GM19328 (cell line): ENCODE data around the gene SLC25A18.

Experiments used
- ATAC-seq: cut with Tn5 transposase; IDR thresholded peaks from one replicate; pipeline ENCODE4 v1.9.1; 2021; ENCODE audit warnings: mild to moderate bottlenecking, moderate library complexity; ENCODE audit not compliant: unreplicated experiment

The SLC25A18 gene

DNA sequence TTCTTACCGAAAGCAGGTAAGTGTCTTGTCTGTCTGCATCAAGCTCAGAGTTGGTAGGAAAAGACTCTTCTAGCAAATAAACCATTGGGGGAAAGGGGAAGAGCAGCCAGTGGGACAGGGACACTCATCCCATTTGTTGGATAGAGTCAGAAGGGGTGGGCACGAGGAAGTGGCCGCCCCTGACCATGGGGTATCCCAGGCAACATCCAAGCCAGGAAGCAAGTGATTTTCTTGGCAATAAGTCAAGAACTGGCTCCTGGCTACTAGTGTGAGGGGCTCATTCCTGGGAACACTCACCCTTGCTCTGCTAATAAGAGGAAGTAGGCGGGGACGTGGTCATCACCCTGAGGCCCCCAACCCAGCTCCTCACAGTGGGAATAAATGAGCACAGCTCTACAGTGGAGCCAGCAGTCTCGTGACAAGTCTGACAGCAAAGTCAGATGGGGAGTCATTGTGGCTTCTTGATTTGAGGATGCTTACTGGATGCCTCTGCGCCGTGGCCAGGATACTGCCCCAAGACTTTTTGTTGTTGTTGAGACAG lies 6.7 kb downstream of the SLC25A18 start:
- ATAC-seq: no peak

DNA sequence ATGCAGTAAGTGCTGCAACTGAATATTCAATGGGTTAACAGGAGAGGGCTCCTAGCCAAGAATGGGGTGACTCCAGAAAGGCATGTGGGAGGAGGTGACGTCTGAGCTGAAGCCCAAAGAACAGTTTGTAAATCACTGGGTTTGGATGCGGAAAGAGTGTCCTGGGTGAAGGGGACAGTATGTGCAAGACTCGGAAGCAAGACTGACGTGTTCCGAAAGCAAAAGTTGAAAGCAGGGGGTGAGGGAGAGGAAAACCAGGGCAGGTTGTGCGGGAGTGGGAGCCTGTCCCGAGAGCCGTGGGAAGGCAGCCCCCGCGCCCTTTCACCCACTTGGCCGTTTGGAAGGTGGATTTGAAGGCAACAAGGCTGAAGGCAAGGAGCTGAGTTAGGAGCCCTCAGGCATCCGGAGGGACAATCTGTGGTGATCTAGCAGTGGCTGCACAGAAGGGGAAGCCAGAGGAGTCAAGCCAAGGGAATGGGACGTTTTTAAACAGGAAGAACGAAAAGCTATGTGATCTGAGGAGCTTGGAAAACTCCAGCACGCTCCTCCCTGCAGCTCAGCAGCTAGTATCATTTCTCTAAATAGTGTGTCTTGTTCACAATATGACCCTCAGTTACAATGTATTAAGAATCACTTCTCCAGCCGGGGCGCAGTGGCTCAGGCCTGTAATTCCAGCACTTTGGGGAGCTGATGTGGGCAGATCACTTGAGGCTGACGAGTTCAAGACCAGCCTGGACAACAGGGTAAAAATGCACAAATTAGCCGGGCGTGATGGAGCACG lies 7.7 kb downstream of the SLC25A18 start:
- no peak for ATAC-seq

DNA sequence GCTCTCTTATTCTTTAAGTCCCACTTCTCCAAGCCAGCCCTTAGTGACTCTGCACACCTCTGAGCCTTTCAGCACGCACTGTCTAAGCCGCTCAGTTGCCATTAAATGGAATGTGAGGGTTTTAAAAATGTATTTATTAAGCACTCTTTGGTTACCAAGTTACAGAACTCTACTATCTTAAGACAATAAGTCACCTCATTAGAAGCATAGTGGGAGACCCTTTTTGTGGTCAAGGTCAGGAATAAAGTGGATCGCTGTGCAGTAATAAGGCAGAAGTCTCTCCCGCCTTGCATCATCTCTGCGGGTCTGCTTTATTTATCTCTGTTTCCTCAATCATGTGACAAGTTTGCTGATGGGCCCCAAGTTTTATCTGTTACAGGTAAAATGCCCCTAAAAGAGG lies 11.9 kb downstream of the SLC25A18 start:
- ATAC-seq: no peak

DNA sequence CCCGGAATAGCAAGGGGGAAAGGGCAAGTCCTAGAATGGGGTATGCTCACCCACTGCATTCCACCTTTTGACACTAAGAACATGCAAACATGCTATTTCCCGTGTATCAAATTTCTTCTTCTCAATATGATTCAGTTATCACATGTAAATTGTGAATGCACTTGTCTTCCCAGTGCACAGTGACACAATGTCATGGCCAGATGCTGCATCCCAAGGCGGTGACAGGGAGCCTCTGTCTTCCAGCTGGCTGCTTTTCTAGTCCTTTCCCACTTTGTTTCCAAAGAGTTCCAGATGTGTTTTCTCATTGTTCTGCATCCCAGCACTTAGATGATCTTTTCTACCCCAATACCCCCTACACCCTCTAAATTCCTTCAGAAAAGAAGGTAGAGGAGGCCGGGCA lies 12.4 kb downstream of the SLC25A18 start:
- ATAC-seq: no peak

DNA sequence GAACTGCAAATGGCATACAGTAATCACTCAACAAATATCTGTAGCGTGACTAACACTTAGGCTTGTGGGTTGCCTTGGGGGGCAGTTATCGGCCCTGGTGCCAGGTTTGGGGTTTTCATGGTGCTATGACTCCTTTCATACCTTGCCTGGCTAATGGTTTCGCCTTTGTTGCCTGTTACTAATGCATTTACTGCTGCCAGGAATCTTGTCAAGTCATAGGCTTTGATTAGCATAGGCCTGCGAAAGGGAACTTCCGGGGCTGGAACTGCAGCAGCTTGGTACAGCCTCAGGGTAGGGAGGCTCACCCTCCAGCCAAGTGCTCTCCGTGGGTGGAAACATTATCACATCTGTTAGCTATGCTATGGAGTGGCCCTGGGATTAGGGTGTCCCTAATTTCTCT lies 13.2 kb downstream of the SLC25A18 start:
- no peak for ATAC-seq

GRCh38 chr22:17578136-17578754 lies 14.9 kb downstream of the SLC25A18 start:
- no peak for ATAC-seq

DNA sequence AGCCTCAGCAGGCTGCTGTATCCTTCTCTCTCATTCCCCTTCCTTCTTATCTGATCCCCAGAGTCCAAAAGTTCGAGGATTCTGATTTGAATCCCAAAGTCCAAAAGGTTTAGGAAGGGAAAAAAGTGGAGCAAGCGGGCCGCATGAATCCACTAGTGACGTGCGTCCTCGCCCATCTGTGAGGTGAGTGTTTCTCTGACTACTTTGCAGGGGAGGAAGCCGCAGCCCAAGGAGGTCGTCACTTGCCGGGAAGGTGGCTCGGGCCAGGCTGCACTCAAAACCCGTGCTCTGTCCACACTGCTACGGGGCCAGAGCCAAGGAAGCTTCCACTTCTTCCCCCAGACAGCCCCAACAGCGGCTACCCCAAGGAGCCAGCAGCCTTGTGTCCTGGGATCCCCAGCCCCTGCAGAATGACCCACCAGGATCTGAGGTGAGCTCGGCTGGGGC lies 16.3 kb downstream of the SLC25A18 start:
- ATAC-seq: no peak

DNA sequence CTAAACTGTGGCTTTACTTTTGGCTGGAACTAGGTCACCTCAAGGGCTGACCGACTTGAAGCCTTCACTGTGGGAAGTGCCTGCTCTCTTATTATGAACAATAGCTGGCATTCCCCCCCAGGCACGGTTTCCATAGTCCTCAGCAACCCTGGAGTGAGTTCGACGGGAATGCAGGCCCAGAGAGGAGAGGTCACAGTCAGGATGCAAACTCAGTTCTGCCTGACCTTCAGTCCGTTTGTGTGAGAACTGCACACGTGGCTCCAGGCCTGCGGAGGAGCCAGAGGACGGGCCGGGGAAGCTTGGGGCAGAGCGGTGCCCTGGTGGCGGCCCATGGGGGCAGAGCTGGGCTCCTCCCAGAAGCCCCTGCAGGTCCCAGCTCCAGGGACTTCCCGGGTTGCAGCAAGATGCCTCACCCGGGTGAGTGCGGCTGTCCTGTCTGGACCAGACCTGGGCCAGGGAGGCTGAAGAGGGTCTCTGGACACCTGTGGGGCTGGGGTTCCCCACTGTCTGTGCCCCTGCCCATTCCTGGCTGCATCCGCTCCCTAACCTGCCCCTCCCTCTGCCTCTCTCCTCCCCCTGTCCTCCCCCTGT lies 17.2 kb downstream of the SLC25A18 start:
- ATAC-seq: no peak

DNA sequence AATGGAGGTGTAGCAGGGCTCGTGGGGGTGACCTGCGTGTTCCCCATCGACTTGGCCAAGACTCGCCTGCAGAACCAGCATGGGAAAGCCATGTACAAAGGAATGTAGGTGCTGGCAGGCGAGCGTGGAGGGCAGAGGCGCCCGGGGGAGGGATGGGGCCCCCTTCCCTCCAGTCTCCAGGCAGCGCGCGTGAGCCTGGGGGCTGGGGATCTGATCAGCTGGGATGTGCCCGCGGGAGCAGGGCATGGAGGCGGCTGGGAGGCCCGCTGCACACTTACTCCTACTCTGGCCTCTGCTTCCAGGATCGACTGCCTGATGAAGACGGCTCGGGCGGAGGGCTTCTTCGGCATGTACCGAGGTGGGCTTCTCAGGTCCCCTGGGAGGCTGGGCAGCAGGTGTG lies 17.8 kb downstream of the SLC25A18 start:
- no peak for ATAC-seq

DNA sequence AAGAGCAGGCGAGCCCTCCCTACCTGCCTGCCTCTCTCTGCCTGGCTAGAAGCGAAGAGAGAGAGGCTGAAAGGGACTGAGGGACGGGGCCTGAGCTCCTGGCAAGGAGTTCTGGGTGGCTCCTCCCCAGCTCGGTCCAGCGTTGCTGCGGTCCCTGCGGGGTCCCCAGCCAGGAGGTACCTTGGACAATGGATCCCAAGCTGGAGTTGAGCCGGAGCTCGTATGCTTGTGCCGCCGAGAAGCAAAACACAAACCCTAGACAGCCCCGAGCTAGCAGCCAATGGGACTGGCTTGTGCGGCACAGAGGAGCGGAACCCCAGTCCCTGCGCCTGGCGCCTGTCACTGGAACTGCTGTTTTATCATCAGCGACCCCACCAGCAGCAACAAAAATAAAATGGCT lies 18.3 kb downstream of the SLC25A18 start:
- no peak for ATAC-seq

DNA sequence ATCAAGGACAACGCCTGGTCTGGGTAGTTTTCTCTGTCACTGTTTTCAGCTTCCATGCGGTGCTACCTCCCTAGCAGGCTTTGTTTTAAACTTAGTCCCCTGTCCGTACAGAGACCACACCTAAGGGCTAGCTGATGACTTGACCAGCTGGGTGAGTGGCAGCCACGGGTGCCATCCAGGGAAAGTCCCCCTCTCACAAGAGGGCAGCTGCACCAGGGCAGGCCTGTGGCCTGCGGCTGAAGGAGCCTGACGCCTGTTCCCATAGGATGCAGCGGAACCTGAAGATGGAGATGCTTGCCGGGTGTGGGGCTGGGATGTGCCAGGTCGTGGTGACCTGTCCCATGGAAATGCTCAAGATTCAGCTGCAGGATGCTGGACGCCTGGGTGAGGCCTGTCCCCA lies 19.9 kb downstream of the SLC25A18 start:
- ATAC-seq: no peak

- no peak for ATAC-seq
These were observed 23.6 kb downstream of the SLC25A18 start for GRCh38 chr22:17586831-17587440.

- no peak for ATAC-seq
These were observed 24.3 kb downstream of the SLC25A18 start for GRCh38 chr22:17587629-17588028.

GRCh38 chr22:17588606-17589005 lies 25.3 kb downstream of the SLC25A18 start:
- ATAC-seq: no peak

DNA sequence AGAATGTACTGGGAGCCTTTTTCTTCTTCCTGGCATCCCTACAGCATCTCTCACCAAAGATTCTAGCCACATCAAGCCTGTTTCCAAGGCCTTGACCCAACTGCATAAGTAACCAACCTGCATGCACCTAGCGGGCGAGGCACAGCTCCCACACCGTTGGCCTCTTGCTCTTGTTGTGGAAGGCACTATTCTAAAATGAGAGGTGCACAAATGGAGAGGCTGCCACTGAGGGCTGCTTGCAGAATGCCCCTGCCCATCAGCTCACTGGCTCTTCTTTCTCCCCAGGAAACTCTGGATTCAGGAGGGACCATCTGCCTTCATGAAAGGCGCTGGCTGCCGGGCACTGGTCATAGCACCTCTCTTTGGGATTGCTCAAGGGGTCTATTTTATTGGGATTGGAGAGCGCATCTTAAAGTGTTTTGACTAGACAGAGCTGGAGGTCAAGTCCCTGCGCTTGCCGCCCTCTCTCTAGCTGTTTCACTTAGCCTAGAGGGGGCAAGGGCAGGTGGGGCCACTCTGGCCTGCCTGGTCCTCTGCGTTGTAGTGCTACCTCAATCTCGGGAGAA lies 26.6 kb downstream of the SLC25A18 start:
- no peak for ATAC-seq

- no peak for ATAC-seq
These were observed 27.3 kb downstream of the SLC25A18 start for GRCh38 chr22:17590586-17590985.

GRCh38 chr22:17592201-17592600 lies 28.9 kb downstream of the SLC25A18 start:
- no peak for ATAC-seq

- ATAC-seq: no peak
These were observed 32.9 kb downstream of the SLC25A18 start for GRCh38 chr22:17596226-17596625.

- ATAC-seq: no peak
These were observed 33.9 kb downstream of the SLC25A18 start for GRCh38 chr22:17597217-17597616.

- no peak for ATAC-seq
These were observed 35.0 kb downstream of the SLC25A18 start for GRCh38 chr22:17598318-17598717.

- no peak for ATAC-seq
These were observed 37.7 kb downstream of the SLC25A18 start for GRCh38 chr22:17601031-17601430.
